K562 (cell line): ENCODE measurements around the gene PRUNE1.

Experiments used
- RCOR1 ChIP-seq, 2 experiments: IDR thresholded peaks; 2 replicates each; pipeline ENCODE4 v1.6.1; 2012; ENCODE audit warnings: low read depth in 2 of 2, low read length in 2 of 2, borderline replicate concordance in 1 of 2, improper control_type of control experiment in 1 of 2
- TCF7L2 ChIP-seq: fragments of 150-350 bp; IDR thresholded peaks from 2 replicates; pipeline ENCODE4 v1.6.1; 2016; ENCODE audit warnings: low read depth, mild to moderate bottlenecking, low read length, moderate library complexity

- 0 out of 2 replicates have a peak, but pooled peaks have one; percentile 53 for TF ChIP-seq TCF7L2
- peak in 1 of 2 experiments; percentile 26; a peak in 1 of 4 replicates for TF ChIP-seq RCOR1 (IDR thresholded peaks at IDR 0.05; ENCODE audit: borderline replicate concordance in 1 of 2, low read depth in 2 of 2, low read length in 2 of 2)
Observed at GRCh38 chr1:151001602-151002001, 6.6 kb upstream of the PRUNE1 start.
